IMR-90 (cell line): ENCODE data around the gene SNAP91. TPM values are rescaled to one million over a fixed set of nuclear protein-coding genes. Genes with fewer than 3 reads are reported as not detected.

Source experiments
- ATAC-seq: fragments of 200-7000 bp; cut with Tn5 transposase; 2 replicates; pipeline ENCODE4 v1.9.1; 2020; ENCODE audit warnings: low read depth, mild to moderate bottlenecking, moderate library complexity
- BruUV-seq: library from RNA; stranded (reverse); fragments of 400-500 nt; replicated peaks from 2 replicates; lab custom pipeline; 2021; lab: Mats Ljungman, UMichigan
- CTCF ChIA-PET: fragments of 300-600 bp; formaldehyde crosslinking; extraction: SDS; loops from one replicate; lab custom pipeline; 2021; ENCODE audit warnings: antibody characterized with exemption; lab: Yijun Ruan, JAX
- POLR2A ChIA-PET: fragments of 300-600 bp; sonication (Branson Sonifier 250); formaldehyde crosslinking; loops from one replicate; lab custom pipeline; 2022; ENCODE audit warnings: antibody characterized with exemption; ENCODE audit not compliant: unreplicated experiment; lab: Charles Lee
- DNase-seq: peaks from one replicate; pipeline ENCODE4 v3.0.0; 2013
- H2AFZ ChIP-seq: replicated peaks from 2 replicates; pipeline ENCODE3; 2013; ENCODE audit warnings: low read length, mild to moderate bottlenecking; ENCODE audit not compliant: poor library complexity
- H2AK5ac ChIP-seq: 2 replicates; pipeline ENCODE4 v1.6.1; 2013; ENCODE audit warnings: low read depth, low read length, inconsistent platforms
- H2AK9ac ChIP-seq: replicated peaks from 2 replicates; pipeline ENCODE3; 2013; ENCODE audit warnings: mild to moderate bottlenecking, low read depth, low read length, moderate library complexity; ENCODE audit not compliant: poor library complexity
- H2BK120ac ChIP-seq: 2 replicates; pipeline ENCODE4 v1.6.1; 2013; ENCODE audit warnings: low read depth, low read length, inconsistent platforms
- H2BK15ac ChIP-seq: 3 replicates; pipeline ENCODE4 v1.6.1; 2013; ENCODE audit warnings: low read depth, low read length, inconsistent platforms
- H2BK20ac ChIP-seq: 2 replicates; pipeline ENCODE4 v1.6.1; 2013; ENCODE audit warnings: low read depth, mild to moderate bottlenecking, inconsistent platforms, low read length, moderate library complexity
- H2BK5ac ChIP-seq: 2 replicates; pipeline ENCODE4 v1.6.1; 2013; ENCODE audit warnings: mild to moderate bottlenecking, low read depth, low read length, inconsistent platforms; ENCODE audit not compliant: poor library complexity, severe bottlenecking
- H3K14ac ChIP-seq: replicated peaks from 2 replicates; pipeline ENCODE4 v1.6.1; 2013; ENCODE audit warnings: low read depth, low read length, inconsistent platforms
- H3K18ac ChIP-seq: 2 replicates; pipeline ENCODE4 v1.6.1; 2013; ENCODE audit warnings: low read depth, low read length, control low read depth
- H3K23ac ChIP-seq: 2 replicates; pipeline ENCODE4 v1.6.1; 2013; ENCODE audit warnings: low read depth, low read length, inconsistent platforms
- H3K27ac ChIP-seq: 2 replicates; pipeline ENCODE4 v1.5.1; 2013; ENCODE audit warnings: mild to moderate bottlenecking, control low read depth, low read length; ENCODE audit not compliant: insufficient read depth
- H3K27me3 ChIP-seq: 2 replicates; pipeline ENCODE4 v1.6.1; 2013; ENCODE audit warnings: low read length; ENCODE audit not compliant: control insufficient read depth, insufficient read depth
- H3K36me3 ChIP-seq: 2 replicates; pipeline ENCODE4 v1.6.1; 2013; ENCODE audit warnings: low read length, mixed read lengths; ENCODE audit not compliant: control insufficient read depth, insufficient read depth
- H3K4ac ChIP-seq: 2 replicates; pipeline ENCODE4 v1.6.1; 2013; ENCODE audit warnings: low read depth, low read length, inconsistent platforms
- H3K4me1 ChIP-seq: 2 replicates; pipeline ENCODE4 v1.6.1; 2013; ENCODE audit warnings: low read length, mixed read lengths; ENCODE audit not compliant: control insufficient read depth, insufficient read depth
- H3K4me2 ChIP-seq: 2 replicates; pipeline ENCODE4 v1.6.1; 2013; ENCODE audit warnings: low read depth, mild to moderate bottlenecking, control low read depth, low read length, moderate library complexity
- H3K4me3 ChIP-seq: 2 replicates; pipeline ENCODE4 v1.5.1; 2013; ENCODE audit warnings: low read depth, mild to moderate bottlenecking, control low read depth, low read length, moderate library complexity; ENCODE audit not compliant: insufficient read depth
- H3K56ac ChIP-seq: 2 replicates; pipeline ENCODE4 v1.6.1; 2013; ENCODE audit warnings: low read length, inconsistent platforms; ENCODE audit not compliant: insufficient read depth; ENCODE audit errors: extremely low read depth
- H3K79me1 ChIP-seq, 2 experiments: 2 replicates each; pipeline ENCODE4 v1.6.1; 2013; ENCODE audit warnings: low read length in 2 of 2, inconsistent platforms in 1 of 2, low read depth in 1 of 2
- H3K9ac ChIP-seq: 2 replicates; pipeline ENCODE4 v1.6.1; 2013; ENCODE audit warnings: low read depth, low read length, control low read depth
- H3K9me1 ChIP-seq: 2 replicates; pipeline ENCODE4 v1.6.1; 2013; ENCODE audit warnings: low read length, inconsistent platforms; ENCODE audit not compliant: insufficient read depth
- H3K9me3 ChIP-seq: 2 replicates; pipeline ENCODE4 v1.6.1; 2013; ENCODE audit warnings: low read length; ENCODE audit not compliant: control insufficient read depth, insufficient read depth
- H4K20me1 ChIP-seq: 2 replicates; pipeline ENCODE4 v1.6.1; 2013; ENCODE audit warnings: low read length, inconsistent platforms; ENCODE audit not compliant: insufficient read depth
- H4K5ac ChIP-seq: 2 replicates; pipeline ENCODE4 v1.6.1; 2013; ENCODE audit warnings: mild to moderate bottlenecking, low read depth, low read length, control low read depth
- H4K8ac ChIP-seq, 2 experiments: 2 replicates each; pipeline ENCODE4 v1.6.1; 2013; ENCODE audit warnings: low read depth in 2 of 2, low read length in 2 of 2, control low read depth in 1 of 2, inconsistent platforms in 1 of 2
- H4K91ac ChIP-seq: 2 replicates; pipeline ENCODE4 v1.6.1; 2013; ENCODE audit warnings: low read depth, low read length, inconsistent platforms; ENCODE audit not compliant: insufficient read depth
- MAFK ChIP-seq: IDR thresholded peaks from 2 replicates; pipeline ENCODE4 v1.6.1; 2012; ENCODE audit warnings: low read depth, low read length, improper control_type of control experiment
- MXI1 ChIP-seq: IDR thresholded peaks from 2 replicates; pipeline ENCODE4 v1.6.1; 2012; ENCODE audit warnings: low read depth, mild to moderate bottlenecking, low read length, moderate library complexity, borderline replicate concordance
- RAD21 ChIP-seq: IDR thresholded peaks from 2 replicates; pipeline ENCODE4 v1.6.1; 2012; ENCODE audit warnings: low read length, improper control_type of control experiment
- WGBS, 2 experiments: methylation state at CpG; one replicate each; pipeline versions ENCODE4 v1.1.5 to v1.1.7; 2013; ENCODE audit warnings: missing lambda C conversion rate in 2 of 2; ENCODE audit not compliant: insufficient read length in 1 of 2; ENCODE audit errors: extremely low coverage in 2 of 2; 5-methylcytosine and 5-hydroxymethylcytosine counted together
- dilution Hi-C: fragments of 300-500 bp; cut with HindIII; formaldehyde crosslinking; loops from one replicate; pipeline ENCODE4 v1.14.3; 2018; ENCODE audit warnings: low sequenced_read_pairs; ENCODE audit not compliant: unreplicated experiment
- in situ Hi-C: fragments of 300-500 bp; cut with MboI; formaldehyde crosslinking; loops from 3 replicates; pipeline ENCODE4 v1.14.3; 2019; ENCODE audit warnings: low sequenced_read_pairs, inconsistent platforms, mixed read lengths
- intact Hi-C: fragments of 100-400 bp; cut with micrococcal nuclease; formaldehyde crosslinking; loops from 2 replicates; pipeline ENCODE4 v1.10.0; 2022
- polyA plus RNA-seq, 3 experiments: library from polyadenylated mRNA; depleted of rRNA; stranded (reverse); fragments of >200 nt; gene quantifications; 2 replicates each; pipeline ENCODE4 v1.2.3, GENCODE V29; 2012; ENCODE audit warnings: low replicate concordance in 1 of 3
- total RNA-seq: library from RNA; depleted of rRNA; stranded (reverse); fragments of >200 nt; gene quantifications from 2 replicates; pipeline ENCODE4 v1.2.3, GENCODE V29; 2012

Gene SNAP91
- total and polyA plus RNA-seq, 2 of the 4 experiments (the other 2 are of a cell fraction), result not detected

DNA sequence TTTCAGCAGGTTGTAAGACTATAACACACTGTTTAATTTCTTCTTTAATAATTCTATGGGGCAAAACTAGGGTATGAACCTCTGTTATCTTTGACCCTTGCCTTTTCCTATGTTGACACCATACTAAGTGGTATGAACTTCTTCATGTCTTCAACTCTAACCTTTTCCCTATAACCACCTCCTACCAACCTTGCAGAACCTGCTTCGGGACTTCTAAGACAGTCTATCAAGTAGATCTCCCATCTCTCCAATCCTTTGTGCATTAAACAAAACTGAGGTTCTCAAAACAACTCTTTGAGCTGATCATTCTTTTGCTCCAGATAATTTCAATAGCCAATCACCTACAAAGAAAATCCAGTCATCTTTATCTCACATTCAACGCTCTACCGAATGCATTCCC lies 23.4 kb downstream of the SNAP91 start:
- Histone ChIP-seq H3K56ac (no peak overlapping the region), H3K27ac (no peak overlapping the region), H3K18ac (no peak overlapping the region), H2AK5ac (no peak overlapping the region), H3K9me1 (no peaks in the 10 kb centered on the region), H3K79me1 (no peaks in the 10 kb centered on the region), H3K4me2 (no peak overlapping the region), H2BK120ac (no peak overlapping the region), H2AK9ac (no peak overlapping the region), H2BK5ac (no peak overlapping the region), H3K27me3 (no peaks in the 10 kb centered on the region), H3K9ac (no peak overlapping the region), H3K36me3 (no peaks in the 10 kb centered on the region), H3K4me3 (no peak overlapping the region), H2BK20ac (no peak overlapping the region), H3K9me3 (no peaks in the 10 kb centered on the region), H3K14ac (no peak overlapping the region), H4K91ac (no peak overlapping the region), H4K5ac (no peak overlapping the region), H3K4me1 (no peaks in the 10 kb centered on the region), H3K4ac (no peak overlapping the region), H4K8ac (no peak overlapping the region), H3K23ac (no peak overlapping the region), H4K20me1 (no peaks in the 10 kb centered on the region), H2BK15ac (no peak overlapping the region), H2AFZ (no peak overlapping the region)
- TF ChIP-seq MAFK (no peak), MXI1 (no peak), RAD21 (no peak)
- ChIA-PET CTCF (interaction anchor here (0.6 kb wide), 1 partner anchor 533 kb away, joined by 4 read pairs; no protein-coding TSS in a partner anchor), POLR2A (no interaction called here)
- dilution Hi-C loops (no loop called here), intact Hi-C loops (no loop called here), in situ Hi-C loops (no loop called here)
- DNase-seq, result no peak
- 100% methylated on average over 1 to 2 of the region's 3 CpGs for WGBS, 2 experiments
- no TSS peak for BruUV-seq
- ATAC-seq, result no peak
